Neural progenitor cell (in vitro differentiated cells): ENCODE data around the gene GRP.

Experiments used
- EZH2 ChIP-seq: fragments of 200-600 bp; sonication (generic); IDR thresholded peaks from 2 replicates; pipeline ENCODE4 v1.6.1; 2017; ENCODE audit warnings: antibody characterized with exemption, mild to moderate bottlenecking, moderate library complexity
- EZH2phosphoT487 ChIP-seq: fragments of 200-600 bp; sonication (generic); IDR thresholded peaks from 2 replicates; pipeline ENCODE4 v1.6.1; 2017; ENCODE audit warnings: antibody characterized with exemption
- TF ChIP-seq, protein P1 (sequence below): fragments of 200-600 bp; sonication (generic); IDR thresholded peaks from 2 replicates; pipeline ENCODE4 v1.5.1; 2017; ENCODE audit warnings: antibody characterized with exemption, mild to moderate bottlenecking

GRCh38 chr18:59229191-59229590 lies 9.2 kb downstream of the GRP start:
- TF ChIP-seq, protein P1, sequence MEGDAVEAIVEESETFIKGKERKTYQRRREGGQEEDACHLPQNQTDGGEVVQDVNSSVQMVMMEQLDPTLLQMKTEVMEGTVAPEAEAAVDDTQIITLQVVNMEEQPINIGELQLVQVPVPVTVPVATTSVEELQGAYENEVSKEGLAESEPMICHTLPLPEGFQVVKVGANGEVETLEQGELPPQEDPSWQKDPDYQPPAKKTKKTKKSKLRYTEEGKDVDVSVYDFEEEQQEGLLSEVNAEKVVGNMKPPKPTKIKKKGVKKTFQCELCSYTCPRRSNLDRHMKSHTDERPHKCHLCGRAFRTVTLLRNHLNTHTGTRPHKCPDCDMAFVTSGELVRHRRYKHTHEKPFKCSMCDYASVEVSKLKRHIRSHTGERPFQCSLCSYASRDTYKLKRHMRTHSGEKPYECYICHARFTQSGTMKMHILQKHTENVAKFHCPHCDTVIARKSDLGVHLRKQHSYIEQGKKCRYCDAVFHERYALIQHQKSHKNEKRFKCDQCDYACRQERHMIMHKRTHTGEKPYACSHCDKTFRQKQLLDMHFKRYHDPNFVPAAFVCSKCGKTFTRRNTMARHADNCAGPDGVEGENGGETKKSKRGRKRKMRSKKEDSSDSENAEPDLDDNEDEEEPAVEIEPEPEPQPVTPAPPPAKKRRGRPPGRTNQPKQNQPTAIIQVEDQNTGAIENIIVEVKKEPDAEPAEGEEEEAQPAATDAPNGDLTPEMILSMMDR: no peak
- TF ChIP-seq EZH2: no peak
- TF ChIP-seq EZH2phosphoT487: no peak
